Transverse colon (tissue), 3 donors: ENCODE results near the gene NFKB2.

Experiments used
- CTCF ChIP-seq, 5 experiments: fragments of 200-600 bp in 3 of 5; fragments of 450-650 bp in 2 of 5; sonication (generic) in 3 of 5; IDR thresholded peaks; 1 replicate in 2 of 5; 2 replicates in 3 of 5; pipeline ENCODE4 v1.5.1; 2016 to 2017; ENCODE audit warnings: antibody characterized with exemption in 5 of 5, inconsistent platforms in 3 of 5, mild to moderate bottlenecking in 2 of 5, moderate library complexity in 1 of 5
- EP300 ChIP-seq: sonication (generic); formaldehyde crosslinking; IDR thresholded peaks from one replicate; pipeline ENCODE4 v1.6.1; 2017; ENCODE audit warnings: antibody characterized with exemption, low read depth

GRCh38 chr10:102384053-102384452 lies 11.5 kb upstream of the NFKB2 start:
- no peak for TF ChIP-seq CTCF (IDR thresholded peaks at IDR 0.05)
- TF ChIP-seq EP300, result no peak
